Glomerular visceral epithelial cell (primary cell): ENCODE data around the gene TAC3.
"Not testable (repeated sequence)": the region's sequence is repeated elsewhere in the genome, so short reads cannot be mapped to it uniquely, and the experiment has no call there.

Experiments used
- DNase-seq: peaks from one replicate; pipeline ENCODE4 v3.0.0-alpha.2; 2016; ENCODE audit errors: extremely low spot score

Gene TAC3

DNA sequence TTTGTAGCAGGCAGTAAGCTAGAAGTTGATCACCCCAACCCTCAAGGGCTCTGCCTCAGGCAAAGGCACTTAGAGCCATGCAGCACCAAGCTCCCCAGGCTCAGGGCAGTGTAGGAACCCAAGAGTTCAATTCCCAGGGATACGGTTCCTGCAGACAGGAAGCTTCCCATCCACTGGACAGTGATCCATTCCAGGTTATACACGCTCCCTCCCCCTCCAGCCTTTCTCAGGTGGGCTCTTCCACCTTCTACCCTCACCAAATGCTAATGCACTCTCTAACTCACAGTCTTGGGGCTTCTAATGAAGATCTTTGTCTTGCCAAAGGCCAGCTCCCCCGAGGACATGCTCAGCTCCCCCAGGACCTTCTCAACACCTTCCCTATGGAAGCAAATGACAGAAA, 20.9 kb upstream of the TAC3 start:
- no peak for DNase-seq

GRCh38 chr12:57033431-57033830, 17.1 kb upstream of the TAC3 start:
- no peak for DNase-seq

GRCh38 chr12:57031789-57032188, 15.5 kb upstream of the TAC3 start:
- DNase-seq: no peak

GRCh38 chr12:57031138-57031725, 14.9 kb upstream of the TAC3 start:
- DNase-seq: peak; percentile 25

- no peak for DNase-seq
Observed at GRCh38 chr12:57029457-57029856, 13.1 kb upstream of the TAC3 start.

GRCh38 chr12:57027805-57028153, 11.4 kb upstream of the TAC3 start:
- DNase-seq: no peak

GRCh38 chr12:57027011-57027804, 10.9 kb upstream of the TAC3 start:
- DNase-seq: no peak

- DNase-seq: no peak
Observed at GRCh38 chr12:57025196-57025595, 8.9 kb upstream of the TAC3 start.

- DNase-seq: not testable (repeated sequence)
Observed at GRCh38 chr12:57022324-57022723, 6.0 kb upstream of the TAC3 start.

DNA sequence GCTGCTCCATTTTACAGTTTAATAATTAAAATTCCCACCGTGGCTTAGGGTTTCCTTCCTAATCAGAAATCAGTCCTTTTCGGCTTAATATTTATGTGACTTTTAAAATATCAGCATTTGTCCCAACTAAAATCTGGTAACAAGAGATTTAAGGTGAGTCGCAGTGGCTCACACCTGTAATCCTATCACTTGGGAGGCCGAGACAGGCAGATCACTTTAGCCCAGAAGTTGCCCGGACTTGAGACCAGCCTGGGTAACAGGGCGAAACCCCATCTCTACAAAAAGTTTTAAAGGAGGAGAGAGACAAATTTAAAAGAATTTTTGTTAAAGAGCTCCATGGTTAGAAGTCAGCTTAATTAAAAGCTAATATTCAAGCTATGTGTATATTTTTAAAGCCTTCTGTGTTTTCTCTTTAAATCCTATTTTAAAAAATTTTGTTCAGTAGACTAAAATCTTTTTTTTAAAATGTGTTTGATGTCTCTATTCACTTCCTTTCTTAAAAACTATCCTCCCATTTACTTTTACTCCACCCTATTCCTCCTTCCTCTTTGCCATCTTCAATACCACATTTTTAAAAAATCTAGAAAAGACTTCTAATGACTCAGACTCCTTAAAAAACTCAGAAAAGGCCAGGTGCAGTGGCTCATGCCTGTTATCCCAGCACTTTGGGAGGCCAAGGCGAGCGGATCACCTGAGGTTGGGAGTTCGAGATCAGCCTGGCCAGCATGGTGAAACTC, 3.8 kb upstream of the TAC3 start:
- DNase-seq: no peak

- DNase-seq: no peak
Observed at GRCh38 chr12:57018906-57019305, 2.6 kb upstream of the TAC3 start.

DNA sequence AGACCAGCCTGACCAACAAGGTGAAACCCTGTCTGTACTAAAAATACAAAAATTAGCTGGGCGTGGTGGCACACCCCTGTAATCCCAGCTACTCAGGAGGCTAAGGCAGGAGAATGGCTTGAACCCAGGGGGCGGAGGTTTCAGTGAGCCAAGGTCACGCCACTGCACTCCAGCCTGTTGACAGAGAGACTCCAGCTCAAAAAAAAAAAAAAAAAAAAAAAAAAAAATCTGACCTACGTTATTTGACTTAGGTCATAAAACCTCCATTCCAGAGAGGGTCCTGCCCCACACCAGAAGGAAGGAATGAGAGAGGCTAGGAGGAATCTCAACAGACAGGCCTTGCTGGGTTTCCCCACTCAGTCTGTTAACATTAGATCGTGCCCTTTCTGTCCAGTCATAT, 2.0 kb upstream of the TAC3 start:
- not testable (repeated sequence) for DNase-seq

- no peak for DNase-seq
Observed at GRCh38 chr12:57012600-57013465, 3.5 kb downstream of the TAC3 start.

DNA sequence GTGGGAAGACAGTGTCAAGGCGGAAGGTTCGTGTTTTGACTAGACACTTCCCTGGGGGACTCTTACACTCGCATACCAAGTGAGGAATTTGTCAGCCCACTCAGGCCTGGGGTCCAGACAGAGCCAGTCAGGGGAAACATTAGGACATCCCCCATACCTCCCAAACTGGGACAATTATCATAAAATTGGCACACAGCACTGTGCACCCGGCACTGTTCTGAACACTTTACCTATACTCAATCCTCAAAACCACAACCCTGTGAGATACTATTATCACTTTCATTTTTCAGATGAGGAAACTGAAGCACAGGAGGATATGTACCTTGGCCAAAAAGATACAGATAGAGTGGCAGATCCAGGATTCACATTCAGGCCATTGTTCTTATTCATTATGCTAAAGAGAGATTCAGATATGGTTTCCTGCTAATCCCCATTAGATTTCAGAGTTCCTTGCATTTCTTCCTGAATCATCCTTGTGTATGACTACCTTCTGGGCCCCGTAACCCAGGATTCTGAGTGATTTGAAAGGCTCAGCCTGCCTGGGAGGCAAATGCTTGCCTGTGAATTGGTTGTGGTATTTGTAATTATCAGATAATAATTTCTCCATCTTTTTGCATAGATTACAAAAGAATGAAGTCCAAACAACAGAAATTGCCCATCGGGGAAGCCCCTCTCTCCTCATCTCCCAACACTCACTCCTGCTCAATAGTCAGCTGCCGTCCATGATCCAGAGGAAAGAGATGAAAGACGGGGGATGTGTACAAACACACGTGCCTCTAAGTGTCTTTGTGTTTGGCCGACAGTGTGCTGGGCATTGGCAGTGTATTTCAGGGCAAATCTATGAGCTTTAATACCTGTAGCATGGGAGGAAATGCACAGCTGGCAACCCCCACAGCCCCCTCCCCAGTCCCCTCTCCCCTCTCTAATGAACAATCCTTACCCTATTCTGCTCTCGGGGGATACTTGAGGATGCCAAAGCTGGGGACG, 4.6 kb downstream of the TAC3 start:
- no peak for DNase-seq

DNA sequence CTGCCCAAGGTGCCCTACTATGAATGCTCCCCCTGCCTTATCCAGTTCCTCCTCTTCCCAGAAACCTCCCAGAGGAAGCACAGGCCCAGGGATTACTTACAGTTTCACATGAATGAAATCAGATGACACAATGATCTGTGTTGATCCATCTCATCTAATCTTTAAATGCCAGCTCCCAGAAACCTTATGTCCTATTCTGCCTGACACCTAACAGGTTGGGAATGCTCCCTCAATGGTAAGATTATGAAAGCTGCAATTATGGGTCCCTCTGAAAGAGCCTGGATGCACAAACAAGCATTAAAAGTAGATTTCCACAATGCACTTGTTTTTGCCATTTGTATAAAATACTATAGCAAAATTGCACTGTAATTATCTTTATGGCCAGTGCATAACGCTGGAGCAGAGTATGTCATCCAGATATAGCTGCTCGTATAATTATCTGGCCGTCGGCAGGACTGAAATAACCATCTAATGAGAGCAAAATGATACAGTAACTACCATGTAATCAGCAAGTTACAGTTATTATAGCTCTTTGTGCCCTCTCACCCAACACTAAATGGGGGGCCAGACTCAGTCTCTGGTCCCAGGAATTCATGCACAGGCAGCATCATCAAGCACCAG, 5.6 kb downstream of the TAC3 start:
- no peak for DNase-seq

GRCh38 chr12:57009949-57010626, 6.2 kb downstream of the TAC3 start:
- DNase-seq: no peak

- peak; percentile 60 for DNase-seq
Observed at GRCh38 chr12:57008178-57008577, 8.2 kb downstream of the TAC3 start.

DNA sequence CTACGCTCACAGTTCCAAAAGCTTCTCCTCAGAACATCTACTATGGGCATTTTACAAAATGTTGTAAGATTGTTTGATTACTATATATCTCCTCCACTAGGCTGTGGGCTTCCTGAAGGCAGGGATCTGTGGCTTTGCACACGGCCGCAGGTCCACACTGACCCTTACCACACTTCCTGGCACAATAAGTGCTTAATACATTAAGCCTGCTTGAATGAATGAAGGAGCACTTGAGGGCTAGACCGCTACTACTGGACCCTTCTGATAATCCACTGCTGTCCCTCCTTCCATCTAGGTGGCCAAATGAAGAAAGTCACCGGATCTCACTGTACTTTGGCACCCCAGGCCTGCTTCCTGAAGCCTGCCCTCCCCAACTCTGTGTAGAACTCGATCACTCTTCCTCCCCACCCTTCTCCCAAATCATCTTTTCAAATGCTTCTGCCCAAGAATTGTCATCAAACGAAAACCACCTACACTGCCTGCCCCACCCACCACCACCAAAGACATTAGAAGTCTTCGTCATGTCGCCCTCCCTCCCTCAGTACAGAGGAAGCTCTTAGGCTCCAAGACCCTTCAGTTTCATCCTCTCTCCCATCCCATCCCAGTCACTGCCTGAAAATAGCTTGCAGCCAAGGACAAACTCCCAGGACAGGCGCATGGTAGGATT, 9.4 kb downstream of the TAC3 start:
- no peak for DNase-seq
